ENCODE measurements around the gene ACTBL2. TPM values are rescaled to one million over a fixed set of nuclear protein-coding genes. Genes with fewer than 3 reads are reported as not detected.

The ACTBL2 gene
- total RNA-seq, 1 donor from 2014 or later = not detected

GRCh38 chr5:57505272-57506200 lies 22.9 kb upstream of the ACTBL2 start:
- Mint-ChIP-seq H3K27me3 (peaks cover 9% of the 10 kb centered on the region), H3K36me3 (ENCODE audit: low read depth) (no peaks in the 10 kb centered on the region), H3K9me3 (no peaks in the 10 kb centered on the region), H3K27ac (no peak overlapping the region), H3K4me1 (no peaks in the 10 kb centered on the region), H3K4me3 (no peak overlapping the region)
- intact Hi-C loops (cut with micrococcal nuclease) = no loop called here
- DNase-seq (no peak), ATAC-seq (ENCODE audit: low read depth) (no peak)
- CTCF ChIA-PET = no interaction called here
- no peak for TF ChIP-seq CTCF (IDR thresholded peaks at IDR 0.05)
- POLR2A ChIA-PET = no interaction called here

- intact Hi-C loops (cut with micrococcal nuclease) = no loop called here
- DNase-seq (no peak), ATAC-seq (ENCODE audit: low read depth) (no peak)
- Mint-ChIP-seq H3K4me3 (no peak overlapping the region), H3K27ac (no peak overlapping the region), H3K4me1 (peaks cover 3% of the 10 kb centered on the region), H3K9me3 (no peaks in the 10 kb centered on the region), H3K36me3 (ENCODE audit: low read depth) (no peaks in the 10 kb centered on the region), H3K27me3 (peaks cover 7% of the 10 kb centered on the region)
- CTCF ChIA-PET = no interaction called here
- POLR2A ChIA-PET = no interaction called here
- no peak for TF ChIP-seq CTCF (IDR thresholded peaks at IDR 0.05)
Measured at GRCh38 chr5:57504357-57504756, 21.7 kb upstream of the ACTBL2 start.

- no peak for ATAC-seq (ENCODE audit: low read depth)
- Mint-ChIP-seq H3K27ac (no peak overlapping the region), H3K27me3 (peaks cover 7% of the 10 kb centered on the region), H3K9me3 (no peaks in the 10 kb centered on the region), H3K36me3 (ENCODE audit: low read depth) (no peaks in the 10 kb centered on the region), H3K4me1 (peaks cover 4% of the 10 kb centered on the region), H3K4me3 (no peak overlapping the region)
- intact Hi-C loops (cut with micrococcal nuclease) = no loop called here
- CTCF ChIA-PET = no interaction called here
- POLR2A ChIA-PET = no interaction called here
- no peak for DNase-seq
- no peak for TF ChIP-seq CTCF (IDR thresholded peaks at IDR 0.05)
Measured at GRCh38 chr5:57503433-57503832, 20.8 kb upstream of the ACTBL2 start.

GRCh38 chr5:57501414-57502201 lies 19.0 kb upstream of the ACTBL2 start:
- no peak for TF ChIP-seq CTCF (IDR thresholded peaks at IDR 0.05)
- DNase-seq = no peak
- ChIA-PET POLR2A (no interaction called here), CTCF (no interaction called here)
- Mint-ChIP-seq H3K27me3 (peaks cover 10% of the 10 kb centered on the region), H3K36me3 (ENCODE audit: low read depth) (no peaks in the 10 kb centered on the region), H3K27ac (no peak overlapping the region), H3K4me1 (peaks cover 4% of the 10 kb centered on the region), H3K9me3 (no peaks in the 10 kb centered on the region), H3K4me3 (no peak overlapping the region)
- no peak for ATAC-seq (ENCODE audit: low read depth)
- intact Hi-C loops (cut with micrococcal nuclease) = no loop called here
